HEK293T (cell line): ENCODE measurements around the gene ALDH16A1.

ENCODE experiments used
- CTCF ChIA-PET: fragments of 350-600 bp; formaldehyde crosslinking; extraction: SDS; loops from one replicate; lab custom pipeline; 2021; ENCODE audit warnings: antibody characterized with exemption, inconsistent platforms; lab: Yijun Ruan, JAX
- POLR2A ChIA-PET: fragments of 350-600 bp; formaldehyde crosslinking; extraction: SDS; loops from one replicate; lab custom pipeline; 2020; ENCODE audit warnings: antibody characterized with exemption, inconsistent platforms; lab: Yijun Ruan, JAX
- DNase-seq: peaks from one replicate; pipeline ENCODE4 v3.0.0; 2012; ENCODE audit warnings: mixed read lengths; ENCODE audit errors: extremely low spot score
- ARNT ChIP-seq: fragments of 450-650 bp; IDR thresholded peaks from 2 replicates; pipeline ENCODE4 v1.6.1; 2017; ENCODE audit warnings: mild to moderate bottlenecking
- BHLHE40 ChIP-seq: fragments of 450-650 bp; IDR thresholded peaks from 2 replicates; pipeline ENCODE4 v1.6.1; 2016; ENCODE audit warnings: mild to moderate bottlenecking, moderate library complexity, borderline replicate concordance
- CTBP1 ChIP-seq: fragments of 450-650 bp; IDR thresholded peaks from 2 replicates; pipeline ENCODE4 v1.6.1; 2016; ENCODE audit warnings: borderline replicate concordance
- ELF4 ChIP-seq: fragments of 450-650 bp; IDR thresholded peaks from 2 replicates; pipeline ENCODE4 v1.6.1; 2017; ENCODE audit warnings: antibody characterized with exemption
- FOXA1 ChIP-seq: fragments of 450-650 bp; IDR thresholded peaks from 2 replicates; pipeline ENCODE4 v1.6.1; 2016; ENCODE audit warnings: mild to moderate bottlenecking
- FOXK2 ChIP-seq: fragments of 450-650 bp; IDR thresholded peaks from 2 replicates; pipeline ENCODE4 v1.6.1; 2016; ENCODE audit warnings: mild to moderate bottlenecking
- FOXM1 ChIP-seq: fragments of 450-650 bp; IDR thresholded peaks from 2 replicates; pipeline ENCODE4 v1.6.1; 2017; ENCODE audit warnings: mild to moderate bottlenecking, borderline replicate concordance
- HDGF ChIP-seq: fragments of 450-650 bp; IDR thresholded peaks from 2 replicates; pipeline ENCODE4 v1.6.1; 2017; ENCODE audit warnings: antibody characterized with exemption, borderline replicate concordance
- L3MBTL2 ChIP-seq: fragments of 450-650 bp; conservative IDR thresholded peaks from 2 replicates; pipeline ENCODE4 v1.6.1; 2016; ENCODE audit warnings: mild to moderate bottlenecking
- LEF1 ChIP-seq: fragments of 450-650 bp; IDR thresholded peaks from 2 replicates; pipeline ENCODE4 v1.6.1; 2017; ENCODE audit warnings: mild to moderate bottlenecking, borderline replicate concordance
- NFRKB ChIP-seq: fragments of 450-650 bp; IDR thresholded peaks from 2 replicates; pipeline ENCODE4 v1.6.1; 2016; ENCODE audit warnings: mild to moderate bottlenecking, moderate library complexity
- SP1 ChIP-seq: fragments of 450-650 bp; IDR thresholded peaks from 2 replicates; pipeline ENCODE4 v1.6.1; 2017
- SUZ12 ChIP-seq: fragments of 450-650 bp; IDR thresholded peaks from 2 replicates; pipeline ENCODE4 v1.6.1; 2016; ENCODE audit warnings: mild to moderate bottlenecking
- TARDBP ChIP-seq: fragments of 450-650 bp; IDR thresholded peaks from 2 replicates; pipeline ENCODE4 v1.6.1; 2016
- ZNF384 ChIP-seq: fragments of 450-650 bp; IDR thresholded peaks from 2 replicates; pipeline ENCODE4 v1.6.1; 2016
- TF ChIP-seq, protein P1 (sequence below): fragments of 450-650 bp; IDR thresholded peaks from 2 replicates; pipeline ENCODE4 v1.6.1; 2016

The ALDH16A1 gene

DNA sequence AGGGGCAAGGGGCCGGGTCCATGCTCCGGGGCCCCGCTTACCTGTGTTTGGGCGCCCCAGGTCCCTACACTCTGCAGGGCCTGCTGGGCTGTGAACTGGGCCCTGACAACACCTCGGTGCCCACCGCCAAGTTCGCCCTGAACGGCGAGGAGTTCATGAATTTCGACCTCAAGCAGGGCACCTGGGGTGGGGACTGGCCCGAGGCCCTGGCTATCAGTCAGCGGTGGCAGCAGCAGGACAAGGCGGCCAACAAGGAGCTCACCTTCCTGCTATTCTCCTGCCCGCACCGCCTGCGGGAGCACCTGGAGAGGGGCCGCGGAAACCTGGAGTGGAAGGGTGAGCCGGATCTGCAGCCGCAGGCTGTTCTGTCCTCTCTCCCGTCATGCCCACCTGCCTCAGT is 61.1 kb downstream of the ALDH16A1 start:
- no peak for DNase-seq
- no peak for TF ChIP-seq SP1
- no peak for TF ChIP-seq LEF1
- TF ChIP-seq FOXK2: no peak
- TF ChIP-seq ELF4: no peak
- TF ChIP-seq, protein P1, sequence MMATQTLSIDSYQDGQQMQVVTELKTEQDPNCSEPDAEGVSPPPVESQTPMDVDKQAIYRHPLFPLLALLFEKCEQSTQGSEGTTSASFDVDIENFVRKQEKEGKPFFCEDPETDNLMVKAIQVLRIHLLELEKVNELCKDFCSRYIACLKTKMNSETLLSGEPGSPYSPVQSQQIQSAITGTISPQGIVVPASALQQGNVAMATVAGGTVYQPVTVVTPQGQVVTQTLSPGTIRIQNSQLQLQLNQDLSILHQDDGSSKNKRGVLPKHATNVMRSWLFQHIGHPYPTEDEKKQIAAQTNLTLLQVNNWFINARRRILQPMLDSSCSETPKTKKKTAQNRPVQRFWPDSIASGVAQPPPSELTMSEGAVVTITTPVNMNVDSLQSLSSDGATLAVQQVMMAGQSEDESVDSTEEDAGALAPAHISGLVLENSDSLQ: no peak
- no peak for TF ChIP-seq HDGF
- ChIA-PET POLR2A (interaction anchor here (1.5 kb wide), 2 partner anchors 8 to 56 kb away, joined by 3 to 5 read pairs; no protein-coding TSS in a partner anchor), CTCF (interaction anchor here (0.6 kb wide), 1 partner anchor 158 kb away, joined by 3 read pairs; no protein-coding TSS in a partner anchor)

DNA sequence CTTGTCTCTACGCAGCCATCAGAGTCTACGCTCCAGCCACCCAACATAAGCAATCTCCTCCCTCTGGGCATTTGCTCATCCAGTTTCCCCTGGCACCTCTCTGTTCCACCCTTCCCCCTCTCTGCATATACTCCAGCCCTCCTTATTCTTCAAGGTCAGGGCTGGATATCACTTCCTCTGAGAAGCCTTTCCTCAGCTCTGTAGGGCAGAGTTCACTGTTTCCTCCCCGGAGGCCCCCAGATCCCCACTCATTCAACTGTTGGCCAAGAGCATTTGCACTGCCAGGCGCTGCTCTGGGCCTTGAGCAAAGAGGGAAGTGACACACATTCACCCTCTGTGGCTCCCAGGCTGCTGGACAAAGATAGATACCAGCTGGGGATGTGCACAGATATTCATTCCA is 62.7 kb downstream of the ALDH16A1 start:
- ChIA-PET POLR2A (no interaction called here), CTCF (interaction anchor here (0.7 kb wide), 1 partner anchor 23 kb away, joined by 3 read pairs; no protein-coding TSS in a partner anchor)
- TF ChIP-seq FOXK2 (no peak), ELF4 (no peak), HDGF (no peak), FOXA1 (no peak), BHLHE40 (no peak), CTBP1 (no peak), ARNT (no peak), FOXM1 (no peak), SUZ12 (no peak), NFRKB (no peak), L3MBTL2 (no peak), LEF1 (no peak), SP1 (no peak), TARDBP (no peak), ZNF384 (no peak)
- TF ChIP-seq, protein P1: no peak
- no peak for DNase-seq

DNA sequence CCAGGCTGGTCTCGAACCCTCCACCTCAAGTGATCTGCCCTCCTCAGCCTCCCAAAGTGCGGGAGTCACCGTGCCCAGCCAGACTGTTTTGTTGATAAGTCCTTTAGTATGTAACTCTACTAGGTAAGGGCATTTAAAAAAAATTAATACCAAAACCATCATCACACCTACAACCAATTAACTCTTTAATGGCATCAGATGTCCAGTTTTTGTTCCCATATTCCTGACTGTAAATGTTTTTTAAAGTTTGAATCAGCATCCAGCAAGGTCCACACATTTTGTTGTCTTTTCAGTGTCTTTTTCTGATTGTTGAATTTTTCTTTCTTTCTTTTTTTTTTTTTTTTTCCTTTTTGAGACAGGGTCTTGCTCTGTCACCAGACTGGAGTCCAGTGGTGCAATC is 65.0 kb downstream of the ALDH16A1 start:
- ChIA-PET POLR2A (no interaction called here), CTCF (no interaction called here)
- TF ChIP-seq FOXM1: no peak
- no peak for TF ChIP-seq BHLHE40
- no peak for TF ChIP-seq TARDBP
- no peak for TF ChIP-seq FOXA1
- no peak for TF ChIP-seq NFRKB
- TF ChIP-seq HDGF: no peak
- TF ChIP-seq FOXK2: no peak
- no peak for TF ChIP-seq SUZ12
- no peak for TF ChIP-seq L3MBTL2
- no peak for TF ChIP-seq CTBP1
- no peak for TF ChIP-seq SP1
- no peak for TF ChIP-seq ELF4
- TF ChIP-seq, protein P1: no peak
- TF ChIP-seq ZNF384: no peak
- TF ChIP-seq LEF1: no peak
- no peak for TF ChIP-seq ARNT
- no peak for DNase-seq
